ENCODE data around the gene FKBP7. TPM values are rescaled to one million over a fixed set of nuclear protein-coding genes. Genes with fewer than 3 reads are reported as not detected.

FKBP7 gene
- total and polyA plus RNA-seq, 2 of the 13 experiments (the other 11 are each of a cell fraction or from before 2014, with no cell fraction given) = 12.4 to 14.8 TPM

- TF ChIP-seq SKIL (CRISPR knock-in tag; IDR thresholded peaks at IDR 0.05; ENCODE audit: borderline replicate concordance) (no peak), ZIK1 (CRISPR knock-in tag; IDR thresholded peaks at IDR 0.05; ENCODE audit: borderline replicate concordance, low read depth) (0 out of 2 replicates have a peak, but pooled peaks have one; percentile 78), DMAP1 (CRISPR knock-in tag; IDR thresholded peaks at IDR 0.05) (peak; percentile 87; the same call in 1 of the 2 replicates), CENPT (CRISPR knock-in tag; IDR thresholded peaks at IDR 0.05; ENCODE audit: low read depth) (0 out of 2 replicates have a peak, but pooled peaks have one; percentile 59), FOXP4 (CRISPR knock-in tag; IDR thresholded peaks at IDR 0.05) (peak; percentile 39; the same call in 1 of the 2 replicates), NFE2L2 (IDR thresholded peaks at IDR 0.05; ENCODE audit: low read length) (no peak), AHR (CRISPR knock-in tag; IDR thresholded peaks at IDR 0.05) (no peak; the same call in 1 of the 2 replicates), PRDM10 (CRISPR knock-in tag; IDR thresholded peaks at IDR 0.05; ENCODE audit: low read depth) (peak; percentile 32; the same call in 1 of the 2 replicates), SALL1 (CRISPR knock-in tag; IDR thresholded peaks at IDR 0.05) (peak; percentile 73), ZNF772 (CRISPR knock-in tag; IDR thresholded peaks at IDR 0.05) (0 out of 2 replicates have a peak, but pooled peaks have one; percentile 23), ELF4 (CRISPR knock-in tag; IDR thresholded peaks at IDR 0.05; ENCODE audit: borderline replicate concordance) (no peak), RORA (CRISPR knock-in tag; IDR thresholded peaks at IDR 0.05) (no peak), ZNF761 (CRISPR knock-in tag; conservative IDR thresholded peaks at IDR 0.05) (peak; percentile 47; the same call in 1 of the 2 replicates), FOXA3 (CRISPR knock-in tag; IDR thresholded peaks at IDR 0.05) (no peak; the same call in 1 of the 2 replicates), ZMYM3 (CRISPR knock-in tag; IDR thresholded peaks at IDR 0.05) (no peak; the same call in 1 of the 2 replicates), KLF11 (CRISPR knock-in tag; IDR thresholded peaks at IDR 0.05) (peak; percentile 24; the same call in 1 of the 2 replicates), ZNF691 (CRISPR knock-in tag; IDR thresholded peaks at IDR 0.05; ENCODE audit: borderline replicate concordance, low read depth) (no peak; the same call in 1 of the 2 replicates), ATF4 (CRISPR knock-in tag; IDR thresholded peaks at IDR 0.05) (peak in 1 of 2 experiments; percentile 26; a peak in 1 of 4 replicates)
Observed at GRCh38 chr2:178478439-178479274, at the start of gene FKBP7 (continued).
